ENCODE measurements around the gene ARHGAP20. TPM values are rescaled to one million over a fixed set of nuclear protein-coding genes. Genes with fewer than 3 reads are reported as not detected.

ARHGAP20 gene
- total and polyA plus RNA-seq, 2 of the 4 experiments (the other 2 are of a cell fraction): 1.4 to 2.5 TPM

DNA sequence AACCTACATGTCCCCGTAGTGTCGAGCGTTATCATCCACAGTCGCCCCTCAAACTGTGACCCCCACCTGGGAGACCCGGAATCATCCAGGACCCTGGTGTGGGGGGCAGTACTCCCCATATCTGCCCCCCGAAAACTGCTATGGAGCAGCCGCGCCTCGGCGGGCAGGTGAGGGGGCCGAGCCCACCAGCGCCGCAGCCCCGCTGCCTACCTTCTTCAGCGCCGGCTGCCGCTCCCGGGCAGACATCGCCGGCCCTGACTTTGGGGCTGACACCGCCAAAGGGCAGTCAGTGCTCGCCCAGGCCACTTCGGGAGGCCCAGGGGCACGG is 825 bp downstream of the ARHGAP20 start:
- peak overlapping the region; percentile 97 for H3K4me2 ChIP-seq (ENCODE audit: low read depth, low read length)
- H3K79me1 ChIP-seq (ENCODE audit: low read depth in 1 of 2, low read length in 2 of 2): peaks cover 11 to 26% of the 10 kb centered on the region in 2 experiments
- WGBS, 2 experiments (ENCODE audit: extremely low coverage in 2 of 2, insufficient read length in 1 of 2): 0% methylated on average over 8 of the region's 24 CpGs; no CpG with 5 or more reads in 1 of the 2 experiments
- 0 out of 2 replicates have a peak overlapping the region, but pooled peaks have one; percentile 9 for H3K4ac ChIP-seq (ENCODE audit: low read depth, low read length)
- intact Hi-C loops (cut with micrococcal nuclease) (loop anchor here (1.0 to 10.0 kb wide), 6 partner anchors 143 to 291 kb away; no protein-coding TSS in a partner anchor), in situ Hi-C loops (cut with MboI; ENCODE audit: low sequenced_read_pairs) (loop anchor here (5.0 to 25.0 kb wide), 2 partner anchors 249 to 521 kb away; no protein-coding TSS in a partner anchor), dilution Hi-C loops (cut with HindIII; ENCODE audit: low sequenced_read_pairs, unreplicated experiment) (no loop called here)
- 0 out of 2 replicates have a peak overlapping the region, but pooled peaks have one; percentile 12 for H2BK120ac ChIP-seq (ENCODE audit: low read depth, low read length)
- peaks cover 4% of the 10 kb centered on the region; the same call in 1 of the 2 replicates for H4K20me1 ChIP-seq (ENCODE audit: insufficient read depth, low read length)
- no peaks in the 10 kb centered on the region; the same call in 1 of the 2 replicates for H3K9me1 ChIP-seq (ENCODE audit: insufficient read depth, low read length)
- H2AK9ac ChIP-seq (replicated peaks; ENCODE audit: low read depth, low read length, poor library complexity): peak overlapping the region; percentile 18
- H4K91ac ChIP-seq (ENCODE audit: insufficient read depth, low read depth, low read length): no peak overlapping the region
- H2AFZ ChIP-seq (replicated peaks; ENCODE audit: low read length, poor library complexity): peak overlapping the region; percentile 91
- CTCF ChIA-PET: no interaction called here
- no peak overlapping the region for H3K23ac ChIP-seq (ENCODE audit: low read depth, low read length)
- H3K4me1 ChIP-seq (ENCODE audit: control insufficient read depth, insufficient read depth, low read length): peaks cover 6% of the 10 kb centered on the region
- no peaks in the 10 kb centered on the region for H3K9me3 ChIP-seq (ENCODE audit: control insufficient read depth, insufficient read depth, low read length)
- H2AK5ac ChIP-seq (ENCODE audit: low read depth, low read length): no peak overlapping the region
- H3K9ac ChIP-seq (ENCODE audit: low read depth, low read length): peak overlapping the region; percentile 54
- POLR2A ChIA-PET (ENCODE audit: unreplicated experiment): no interaction called here
- H2BK15ac ChIP-seq (ENCODE audit: low read depth, low read length): no peak overlapping the region
- no peak overlapping the region for H3K56ac ChIP-seq (ENCODE audit: extremely low read depth, insufficient read depth, low read length)
- TF ChIP-seq CEBPB (IDR thresholded peaks at IDR 0.05; ENCODE audit: low read depth, low read length): no peak
- TF ChIP-seq SMC3 (IDR thresholded peaks at IDR 0.05; ENCODE audit: low read depth, low read length): no peak
- no peak for TF ChIP-seq MAZ (IDR thresholded peaks at IDR 0.05; ENCODE audit: borderline replicate concordance, low read depth, low read length)
- TF ChIP-seq RFX5 (IDR thresholded peaks at IDR 0.05; ENCODE audit: low read depth, low read length): no peak
- no peaks in the 10 kb centered on the region for H3K27me3 ChIP-seq (ENCODE audit: control insufficient read depth, insufficient read depth, low read length)
- H4K5ac ChIP-seq (ENCODE audit: low read depth, low read length): no peak overlapping the region
- H3K4me3 ChIP-seq (ENCODE audit: insufficient read depth, low read depth, low read length): peak overlapping the region; percentile 69
- H4K8ac ChIP-seq (ENCODE audit: low read depth in 2 of 2, low read length in 2 of 2): no peak overlapping the region
- H2BK20ac ChIP-seq (ENCODE audit: low read depth, low read length): no peak overlapping the region
- peak overlapping the region; percentile 58 for H3K27ac ChIP-seq (ENCODE audit: insufficient read depth, low read length)
- peak overlapping the region; percentile 30 for H2BK5ac ChIP-seq (ENCODE audit: low read depth, low read length, poor library complexity, severe bottlenecking)
- BruUV-seq (replicated peaks): no TSS peak
- DNase-seq (no peak), ATAC-seq (ENCODE audit: low read depth) (no peak)
- H3K36me3 ChIP-seq (ENCODE audit: control insufficient read depth, insufficient read depth, low read length): no peaks in the 10 kb centered on the region
- peak overlapping the region; percentile 2; the same call in 1 of the 2 replicates for H3K18ac ChIP-seq (ENCODE audit: low read depth, low read length)
- H3K14ac ChIP-seq (replicated peaks; ENCODE audit: low read depth, low read length): no peak overlapping the region
